TTC549 (cell line): ENCODE measurements around the gene PCDHAC2.

Experiments used
- FAIRE-seq: peaks from 2 replicates; lab custom pipeline; 2012; peaks lifted over from hg19 to GRCh38; lab: Jason Lieb, UNC

The PCDHAC2 gene, protein sequence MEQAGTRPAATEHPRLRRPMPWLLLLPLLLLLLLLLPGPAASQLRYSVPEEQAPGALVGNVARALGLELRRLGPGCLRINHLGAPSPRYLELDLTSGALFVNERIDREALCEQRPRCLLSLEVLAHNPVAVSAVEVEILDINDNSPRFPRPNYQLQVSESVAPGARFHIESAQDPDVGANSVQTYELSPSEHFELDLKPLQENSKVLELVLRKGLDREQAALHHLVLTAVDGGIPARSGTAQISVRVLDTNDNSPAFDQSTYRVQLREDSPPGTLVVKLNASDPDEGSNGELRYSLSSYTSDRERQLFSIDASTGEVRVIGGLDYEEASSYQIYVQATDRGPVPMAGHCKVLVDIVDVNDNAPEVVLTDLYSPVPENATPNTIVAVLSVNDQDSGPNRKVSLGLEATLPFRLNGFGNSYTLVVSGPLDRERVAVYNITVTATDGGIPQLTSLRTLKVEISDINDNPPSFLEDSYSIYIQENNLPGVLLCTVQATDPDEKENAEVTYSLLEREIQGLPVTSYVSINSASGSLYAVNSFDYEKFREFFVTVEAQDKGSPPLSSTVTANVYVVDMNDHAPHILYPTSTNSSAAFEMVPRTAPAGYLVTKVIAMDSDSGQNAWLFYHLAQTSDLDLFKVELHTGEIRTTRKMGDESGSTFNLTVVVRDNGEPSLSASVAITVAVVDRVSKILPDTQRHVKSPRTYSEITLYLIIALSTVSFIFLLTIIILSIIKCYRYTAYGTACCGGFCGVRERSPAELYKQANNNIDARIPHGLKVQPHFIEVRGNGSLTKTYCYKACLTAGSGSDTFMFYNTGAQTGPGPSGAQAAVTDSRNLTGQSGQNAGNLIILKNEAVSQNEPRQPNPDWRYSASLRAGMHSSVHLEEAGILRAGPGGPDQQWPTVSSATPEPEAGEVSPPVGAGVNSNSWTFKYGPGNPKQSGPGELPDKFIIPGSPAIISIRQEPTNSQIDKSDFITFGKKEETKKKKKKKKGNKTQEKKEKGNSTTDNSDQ

DNA sequence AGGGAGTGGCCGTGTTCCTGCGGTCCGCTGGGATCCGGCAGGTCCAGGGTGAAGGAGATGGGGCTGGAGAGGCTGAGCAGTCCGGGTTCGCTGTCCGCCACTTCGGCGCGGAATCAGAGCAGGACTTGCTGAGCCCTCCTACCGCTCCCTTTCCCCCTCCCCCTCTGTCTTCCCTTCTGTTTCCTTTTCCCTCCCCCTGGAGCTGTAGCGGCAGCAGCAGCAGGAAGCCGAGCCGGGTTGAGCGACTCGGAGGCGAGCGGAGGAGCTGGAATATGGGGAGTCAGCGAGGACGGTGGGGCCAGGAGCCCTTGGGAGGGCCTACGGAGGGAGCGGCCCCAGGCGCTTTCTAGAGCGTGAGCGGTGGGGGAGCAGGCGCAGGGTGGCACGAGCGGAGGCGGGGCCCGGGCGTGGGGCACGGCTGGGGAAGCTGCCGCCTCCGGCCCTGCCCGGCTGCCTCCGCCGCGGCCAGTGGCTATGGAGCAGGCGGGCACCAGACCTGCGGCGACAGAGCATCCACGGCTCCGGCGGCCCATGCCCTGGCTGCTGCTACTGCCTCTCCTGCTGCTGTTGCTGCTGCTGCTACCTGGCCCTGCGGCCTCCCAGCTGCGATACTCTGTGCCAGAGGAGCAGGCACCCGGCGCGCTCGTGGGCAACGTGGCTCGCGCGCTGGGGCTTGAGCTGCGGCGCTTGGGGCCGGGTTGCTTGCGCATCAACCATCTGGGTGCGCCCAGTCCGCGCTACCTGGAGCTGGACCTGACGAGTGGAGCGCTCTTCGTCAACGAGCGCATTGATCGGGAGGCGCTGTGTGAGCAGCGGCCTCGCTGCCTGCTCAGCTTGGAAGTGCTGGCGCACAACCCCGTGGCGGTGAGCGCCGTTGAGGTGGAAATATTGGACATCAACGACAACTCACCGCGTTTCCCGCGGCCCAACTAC, at the start of gene PCDHAC2:
TSS of gene PCDHAC2 (plus strand) at position 184 of the 933 bp plus-strand sequence. CDS start at position 475, 291 bp downstream.
- no peak for FAIRE-seq

DNA sequence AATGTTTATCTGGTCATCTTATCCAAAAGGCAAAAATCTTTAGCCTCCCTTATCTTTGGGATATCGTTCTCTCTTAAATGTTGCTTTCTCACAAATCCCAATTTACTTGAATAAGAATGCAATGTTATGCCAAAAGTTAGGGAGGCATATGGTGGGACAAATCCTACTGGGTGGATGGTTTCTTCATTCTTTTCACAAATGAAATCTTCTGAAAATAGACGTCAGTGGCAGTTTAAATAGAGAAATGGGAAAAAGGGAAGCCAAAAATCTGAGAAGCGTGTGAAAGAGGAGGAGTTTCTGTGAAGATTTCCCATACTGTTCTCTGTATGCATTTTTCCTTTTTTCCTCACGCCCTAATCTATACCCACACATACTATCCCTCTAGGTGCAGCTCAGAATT, 42.7 kb upstream of the PCDHAC2 start:
- FAIRE-seq, result no peak

DNA sequence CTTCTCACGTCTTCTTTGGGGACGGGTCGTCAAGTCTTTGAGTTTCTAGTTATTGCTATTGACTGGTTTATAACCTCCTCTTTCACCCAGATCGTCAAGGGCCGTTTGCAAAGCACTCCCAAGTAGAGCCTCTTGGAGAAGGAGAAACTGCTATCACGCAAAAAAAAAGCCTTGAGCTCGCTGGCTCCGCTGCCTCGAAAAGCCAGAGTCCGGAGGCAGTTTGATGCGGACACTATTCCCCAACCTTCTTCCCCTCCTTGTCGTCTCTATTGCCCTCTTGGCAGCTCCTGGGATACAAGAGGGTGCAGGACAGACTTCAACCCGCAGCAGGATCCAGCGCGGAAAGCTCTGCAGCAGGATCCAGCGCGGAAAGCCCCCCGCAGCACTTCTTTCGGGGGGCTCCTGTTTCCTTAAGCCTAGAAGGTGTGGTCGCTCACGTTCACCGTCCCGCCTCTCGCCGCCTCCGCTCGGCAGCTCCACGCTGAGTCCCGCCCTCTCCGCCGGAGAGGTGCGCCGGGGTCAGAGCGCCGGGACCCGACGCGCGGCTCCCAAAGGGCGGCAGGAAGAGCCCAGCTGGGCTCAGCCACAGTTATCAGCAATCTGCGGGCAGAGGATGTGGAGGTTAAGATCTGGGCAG, 40.4 kb upstream of the PCDHAC2 start, which contains the start of gene PCDHAC1:
TSS of gene PCDHAC1 (plus strand) at position 494 of the 637 bp plus-strand sequence. CDS start 594 bp downstream, outside the sequence.
- FAIRE-seq, result no peak

DNA sequence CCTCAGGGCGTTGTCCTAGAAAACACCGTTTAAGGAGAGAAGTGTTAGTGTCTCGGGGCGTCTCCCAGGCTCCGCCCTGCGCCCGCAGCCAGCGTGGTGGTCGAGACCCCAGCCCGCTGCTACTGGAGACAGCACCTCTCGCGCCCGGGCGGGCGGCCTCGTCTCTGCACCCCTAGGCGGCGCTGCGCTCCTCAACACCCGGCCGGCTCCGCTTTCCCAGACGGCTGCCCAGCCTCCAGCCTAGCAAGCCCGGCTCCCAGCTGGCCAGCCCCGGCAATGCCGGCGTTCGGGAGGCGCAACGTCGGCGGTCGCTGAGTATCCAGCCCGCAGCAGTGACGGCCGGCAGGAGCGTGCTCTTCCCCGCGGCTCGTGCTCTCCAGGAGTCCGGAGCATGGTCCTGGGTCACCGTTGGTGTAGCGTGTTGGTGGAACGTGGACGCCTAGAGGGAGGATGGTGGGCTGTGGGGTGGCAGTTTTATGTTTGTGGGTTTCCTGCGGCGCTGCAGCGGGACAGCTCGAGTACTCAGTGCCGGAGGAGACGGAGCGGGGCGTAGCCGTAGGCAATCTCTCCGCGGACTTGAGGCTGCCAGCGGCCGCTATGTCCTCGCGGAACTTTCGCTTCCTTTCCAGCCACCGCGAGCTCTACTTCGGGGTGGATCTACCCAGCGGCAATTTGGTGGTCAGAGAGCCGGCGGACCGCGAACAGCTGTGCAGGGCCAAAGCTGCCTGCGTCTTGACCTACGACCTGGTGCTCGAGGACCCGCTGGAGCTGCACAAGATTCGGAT, 39.6 kb upstream of the PCDHAC2 start:
- no peak for FAIRE-seq

DNA sequence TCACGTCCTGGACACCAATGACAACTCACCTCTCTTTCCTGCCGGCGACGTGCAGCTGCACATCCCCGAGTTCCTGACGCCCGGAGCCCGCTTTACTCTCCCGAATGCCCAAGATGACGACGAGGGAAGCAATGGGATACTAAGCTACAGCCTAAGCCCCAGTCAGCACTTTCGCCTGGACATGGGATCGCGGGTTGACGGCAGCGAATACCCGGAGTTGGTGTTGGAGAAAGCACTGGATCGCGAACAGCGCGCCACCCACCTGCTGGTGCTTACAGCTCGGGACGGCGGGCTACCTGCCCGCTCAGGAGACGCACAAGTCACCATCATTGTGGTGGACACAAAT, 39.1 kb upstream of the PCDHAC2 start:
- FAIRE-seq, result no peak

DNA sequence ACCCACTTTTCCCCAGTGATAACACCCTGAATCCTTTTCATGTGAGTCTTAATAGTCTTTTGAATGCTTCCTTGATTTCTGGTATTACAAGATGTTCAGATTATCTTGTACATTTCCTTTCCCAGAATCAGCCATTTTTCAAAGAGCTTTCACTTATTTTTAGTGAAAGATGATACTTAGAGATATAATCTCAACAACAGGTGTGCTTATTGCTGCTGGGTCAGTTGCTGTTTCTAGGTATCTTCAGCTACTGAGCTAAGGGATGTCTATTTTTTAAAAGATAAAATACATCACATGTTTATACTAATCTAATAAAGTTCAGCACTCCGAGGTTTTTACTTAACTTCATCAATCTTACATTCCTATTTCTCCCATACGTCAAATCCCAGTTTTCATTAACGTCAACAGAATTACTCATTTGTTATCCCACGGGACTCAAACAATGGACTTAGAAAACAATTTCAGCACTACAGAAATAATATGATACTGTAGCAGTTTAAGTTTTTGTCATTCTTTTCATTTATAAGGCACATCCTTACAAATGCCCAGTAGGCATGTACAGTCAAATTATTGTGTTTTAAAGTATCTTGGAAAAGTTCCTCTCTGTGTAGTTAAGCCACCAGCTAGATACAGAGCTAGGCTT, 31.2 kb upstream of the PCDHAC2 start:
- no peak for FAIRE-seq

DNA sequence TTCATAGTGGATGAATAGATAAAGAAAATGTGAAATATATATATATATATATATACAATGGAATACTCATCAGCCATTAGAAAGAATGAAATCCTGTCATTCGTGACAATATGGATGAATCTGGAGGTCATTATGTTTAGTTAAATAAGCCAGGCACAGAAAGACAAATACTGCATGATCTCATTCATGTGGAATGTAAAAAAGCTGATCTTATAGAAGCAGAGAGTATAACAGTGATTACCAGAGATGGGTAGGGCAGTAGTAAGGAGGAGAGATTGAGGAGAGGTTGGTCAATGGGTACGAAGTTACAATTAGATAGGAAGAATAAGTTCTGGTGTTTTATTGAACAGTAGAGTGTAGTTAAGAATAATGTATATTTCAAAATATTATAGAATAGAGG, 19.7 kb upstream of the PCDHAC2 start:
- no peak for FAIRE-seq

DNA sequence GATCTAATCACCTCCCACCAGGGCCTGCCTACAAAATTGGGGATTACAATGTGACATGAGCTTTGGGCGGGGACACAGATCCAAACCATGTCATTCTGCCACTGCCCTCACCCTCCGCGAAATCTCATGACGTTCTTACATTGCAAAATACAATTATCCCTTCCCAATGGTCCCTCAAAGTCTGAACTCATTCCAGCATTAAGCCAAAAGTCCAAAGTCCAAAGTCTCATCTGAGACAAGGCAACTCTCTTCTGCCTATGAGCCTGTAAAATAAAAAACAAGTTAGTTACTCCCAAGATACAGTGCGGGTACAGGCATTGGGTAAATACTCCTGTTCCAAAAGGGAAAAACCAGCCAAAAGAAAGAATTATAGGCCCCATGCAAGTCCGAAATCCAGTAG, 14.6 kb upstream of the PCDHAC2 start:
- FAIRE-seq, result no peak

DNA sequence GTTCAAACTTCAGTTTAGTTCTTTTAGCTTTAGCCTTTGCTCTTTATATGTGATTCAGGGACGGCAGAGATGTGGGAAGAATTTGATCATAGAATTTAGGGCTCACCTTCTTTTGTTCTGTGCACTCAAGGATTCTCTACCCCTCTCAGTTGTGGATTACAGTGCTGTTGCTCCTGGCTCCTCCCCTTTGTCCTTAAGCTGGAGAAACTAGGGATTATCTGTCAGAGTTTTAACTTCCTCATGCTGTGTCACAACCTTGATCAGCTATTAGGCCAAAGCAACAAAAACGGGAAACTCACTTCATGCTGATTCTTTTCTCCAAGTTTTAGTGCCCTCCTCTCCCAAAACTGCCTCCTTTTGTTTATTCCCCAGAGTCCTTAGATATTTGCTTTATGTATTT, 13.0 kb upstream of the PCDHAC2 start:
- no peak for FAIRE-seq

DNA sequence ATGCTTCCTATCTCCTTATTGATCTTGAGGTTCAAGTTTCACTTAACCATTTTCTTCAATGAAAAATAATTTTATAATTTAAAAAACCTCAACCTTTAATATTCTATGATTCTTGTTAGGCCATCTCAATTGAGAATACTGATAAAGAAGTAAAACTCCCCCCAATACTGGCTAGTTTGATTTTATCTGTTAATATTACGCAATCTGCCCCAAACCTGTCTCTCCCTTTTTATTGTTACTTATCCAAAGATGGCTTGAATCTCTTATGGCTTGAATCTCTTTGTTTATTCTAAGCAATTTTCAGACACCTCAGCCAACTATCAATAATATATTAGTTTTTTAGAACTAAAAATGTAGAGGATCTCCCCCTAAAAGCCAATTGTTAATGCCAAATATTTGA, 4.1 kb upstream of the PCDHAC2 start:
- no peak for FAIRE-seq

DNA sequence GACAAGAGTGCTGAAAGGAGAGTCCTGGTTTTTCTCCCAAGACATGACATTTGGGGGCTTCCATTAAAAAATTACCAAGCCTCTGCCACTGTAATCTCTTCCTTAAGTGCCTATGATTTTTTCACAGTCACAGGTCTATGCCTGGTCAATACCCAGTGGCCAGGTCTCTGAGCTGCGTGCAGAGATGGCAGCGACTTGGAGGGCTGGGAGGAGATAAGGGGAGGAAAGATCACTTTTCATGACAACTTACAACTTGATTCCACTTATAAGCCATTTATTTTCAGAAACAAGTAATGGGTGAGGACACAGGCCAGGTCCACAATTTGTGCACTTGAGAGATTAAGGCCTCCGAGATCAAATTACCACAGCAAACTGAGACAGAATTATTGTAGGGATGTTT, 1.9 kb upstream of the PCDHAC2 start:
- no peak for FAIRE-seq

DNA sequence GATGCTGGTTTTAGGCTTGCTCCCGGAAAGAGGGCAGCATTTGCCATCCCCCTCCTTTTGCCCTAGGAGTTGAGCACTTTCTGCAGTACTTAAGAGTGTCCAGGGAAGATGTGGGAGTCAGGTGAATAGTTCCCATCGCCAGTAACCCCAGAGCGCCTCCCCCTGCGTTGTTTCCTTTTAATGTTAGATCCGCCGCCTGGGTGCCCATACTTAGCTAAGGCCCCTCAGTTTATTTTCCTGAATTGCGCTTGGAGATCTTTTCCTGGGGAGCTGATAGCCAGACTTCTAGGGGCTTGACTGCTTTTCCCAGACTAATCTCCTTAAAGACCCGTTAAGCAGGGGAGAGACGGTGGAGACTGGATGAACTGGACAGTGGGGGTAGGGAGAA, 377 bp upstream of the PCDHAC2 start:
- FAIRE-seq, result no peak

DNA sequence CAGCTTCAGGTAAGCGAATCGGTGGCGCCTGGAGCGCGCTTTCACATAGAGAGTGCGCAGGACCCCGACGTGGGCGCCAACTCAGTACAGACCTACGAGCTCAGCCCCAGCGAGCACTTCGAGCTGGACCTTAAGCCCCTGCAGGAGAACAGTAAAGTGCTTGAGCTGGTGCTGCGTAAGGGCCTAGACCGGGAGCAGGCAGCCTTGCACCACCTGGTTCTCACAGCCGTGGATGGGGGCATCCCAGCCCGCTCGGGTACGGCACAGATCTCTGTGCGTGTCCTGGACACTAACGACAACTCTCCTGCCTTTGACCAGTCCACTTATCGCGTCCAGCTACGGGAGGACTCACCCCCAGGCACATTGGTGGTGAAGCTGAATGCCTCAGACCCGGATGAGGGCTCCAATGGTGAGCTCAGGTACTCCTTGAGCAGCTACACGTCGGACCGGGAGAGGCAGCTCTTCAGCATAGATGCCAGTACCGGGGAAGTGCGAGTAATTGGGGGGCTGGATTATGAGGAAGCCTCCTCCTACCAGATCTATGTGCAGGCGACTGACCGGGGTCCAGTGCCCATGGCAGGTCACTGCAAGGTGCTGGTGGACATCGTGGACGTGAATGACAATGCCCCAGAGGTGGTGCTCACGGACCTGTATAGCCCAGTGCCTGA, 1.1 kb downstream of the PCDHAC2 start:
- FAIRE-seq, result no peak

DNA sequence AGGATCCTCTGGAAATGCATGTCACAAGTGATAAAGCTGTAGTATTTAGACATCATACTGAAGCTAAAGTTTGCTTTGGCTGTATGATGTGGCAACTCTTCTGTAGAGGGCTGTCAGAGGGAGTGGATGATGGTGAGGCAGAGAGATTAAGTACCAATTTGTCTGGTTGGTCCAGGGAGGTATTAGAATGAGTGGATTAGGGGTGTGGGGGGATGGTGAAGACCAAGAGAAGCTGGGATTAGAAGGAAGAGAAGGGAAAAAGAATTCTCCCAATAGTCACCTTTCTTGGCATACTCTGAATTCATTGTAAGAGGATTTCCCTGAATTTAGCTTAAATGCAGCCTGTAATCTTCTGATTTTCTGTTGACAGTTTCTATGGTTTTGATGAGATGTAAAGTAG, 3.6 kb downstream of the PCDHAC2 start:
- no peak for FAIRE-seq

DNA sequence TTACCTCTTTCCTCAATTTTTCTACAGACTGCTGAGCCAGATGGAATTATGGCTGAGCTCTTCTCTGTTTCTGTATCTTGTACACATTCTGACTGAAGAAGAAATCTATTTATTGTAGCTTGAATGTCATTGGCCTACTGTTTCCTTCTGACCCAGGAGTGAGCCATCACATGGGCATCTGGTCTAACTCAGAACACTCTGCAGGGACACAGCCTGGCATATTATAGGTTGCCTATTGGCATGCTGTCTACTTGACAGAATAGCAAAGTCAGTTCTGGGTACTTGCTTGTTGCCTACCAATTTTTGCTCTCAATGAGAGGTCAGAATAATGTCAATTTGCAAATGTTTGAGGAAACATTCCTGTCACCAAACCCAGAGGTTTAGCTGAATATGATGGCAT, 7.3 kb downstream of the PCDHAC2 start:
- no peak for FAIRE-seq

DNA sequence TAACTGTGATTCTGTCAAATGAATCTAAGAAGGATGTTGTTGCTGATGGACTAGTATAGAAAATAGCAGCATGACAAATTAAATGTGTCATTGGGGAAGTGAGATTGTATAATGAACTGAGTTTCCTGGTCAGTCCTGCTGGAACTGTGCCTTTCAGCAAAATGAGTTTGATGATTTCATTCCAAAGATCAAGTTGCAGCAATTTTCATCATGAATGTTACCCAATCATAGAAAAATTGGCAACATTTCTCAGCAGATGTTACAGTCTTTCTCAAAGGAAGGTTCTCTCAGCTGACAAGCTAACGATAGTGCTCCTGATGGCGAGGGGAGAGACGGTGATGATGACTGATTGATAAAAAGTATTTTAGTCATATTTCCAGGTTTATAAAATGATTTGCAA, 10.7 kb downstream of the PCDHAC2 start:
- FAIRE-seq, result no peak

DNA sequence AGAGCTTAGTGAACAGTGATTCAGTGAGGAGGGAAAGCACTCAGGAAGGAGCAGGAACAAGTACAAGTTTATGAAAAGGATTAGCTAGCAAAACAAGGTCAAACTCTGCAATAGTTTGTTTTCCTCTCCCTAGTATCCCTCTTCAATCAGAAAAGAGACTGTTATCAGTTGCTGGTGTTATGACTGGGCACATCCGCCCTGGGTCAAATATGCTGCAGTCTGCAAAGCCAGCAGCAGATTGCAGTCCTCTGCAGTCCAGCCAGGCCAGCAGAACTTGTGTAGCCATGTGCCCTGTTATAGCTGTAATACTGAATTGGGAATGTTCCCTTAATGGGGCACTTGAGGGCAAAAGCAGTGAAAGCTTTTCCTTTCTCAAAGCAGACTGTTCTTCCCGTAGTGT, 12.0 kb downstream of the PCDHAC2 start:
- FAIRE-seq, result no peak

DNA sequence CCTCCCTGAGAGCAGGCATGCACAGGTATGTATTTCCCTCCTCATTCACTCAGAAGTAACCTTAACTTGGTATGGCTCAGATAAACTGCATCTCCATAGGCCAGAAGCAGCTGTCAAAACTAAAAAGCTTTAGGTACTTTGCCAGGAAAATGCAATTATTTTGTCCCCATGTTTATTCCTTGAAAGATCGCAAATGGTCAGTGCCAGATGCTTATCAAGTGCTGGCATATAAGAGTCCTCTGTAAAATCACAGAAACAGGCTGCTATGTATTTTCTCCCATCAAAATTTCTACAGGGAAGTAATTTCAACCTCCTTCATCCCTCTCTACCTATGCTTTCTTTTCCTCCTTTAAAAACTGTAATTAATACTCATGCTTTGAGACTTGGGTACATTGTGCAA, 12.7 kb downstream of the PCDHAC2 start:
- FAIRE-seq, result no peak

DNA sequence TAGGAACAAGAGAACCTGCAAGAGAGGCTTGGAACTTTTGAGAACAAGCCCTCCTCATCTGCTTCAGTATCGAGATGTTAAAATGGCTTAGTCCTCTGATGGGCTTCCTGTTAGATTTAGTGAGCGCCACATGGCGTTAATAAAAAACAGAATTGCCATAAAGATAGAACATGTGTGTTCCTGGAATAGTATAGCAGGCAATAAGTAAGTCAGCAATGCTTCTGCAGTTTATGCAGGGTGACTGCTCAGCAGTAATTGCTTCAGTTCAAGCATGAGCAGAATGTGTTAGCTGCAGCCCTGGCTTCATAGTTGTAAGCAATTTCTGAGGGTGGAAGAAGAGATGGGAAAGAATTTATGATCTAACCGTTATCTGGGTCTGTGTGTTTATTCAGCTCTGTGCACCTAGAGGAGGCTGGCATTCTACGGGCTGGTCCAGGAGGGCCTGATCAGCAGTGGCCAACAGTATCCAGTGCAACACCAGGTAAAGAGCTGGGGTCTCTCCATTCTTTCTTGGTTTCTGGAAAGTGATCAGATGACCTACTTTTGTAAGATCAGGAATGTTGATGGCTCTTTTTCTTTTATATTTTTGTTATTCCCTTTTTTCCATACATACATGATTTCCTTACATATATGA, 15.9 kb downstream of the PCDHAC2 start:
- FAIRE-seq, result no peak
